H9 (cell line): ENCODE data around the gene B3GLCT. TPM values are rescaled to one million over a fixed set of nuclear protein-coding genes. Genes with fewer than 3 reads are reported as not detected.

Source experiments
- DNase-seq: peaks from one replicate; pipeline ENCODE4 v3.0.0-alpha.2; 2017
- H2AFZ ChIP-seq: one replicate; pipeline ENCODE4 v1.6.1; 2013; ENCODE audit warnings: mild to moderate bottlenecking, low read length, control low read depth, moderate library complexity
- H2AK5ac ChIP-seq: 2 replicates; pipeline ENCODE4 v1.6.1; 2013; ENCODE audit warnings: low read length, control low read depth, mixed read lengths; ENCODE audit not compliant: insufficient read length
- H2BK120ac ChIP-seq: one replicate; pipeline ENCODE4 v1.6.1; 2013; ENCODE audit warnings: low read depth, mild to moderate bottlenecking, low read length, control low read depth, inconsistent platforms; ENCODE audit not compliant: poor library complexity, severe bottlenecking
- H2BK12ac ChIP-seq: 2 replicates; pipeline ENCODE4 v1.6.1; 2013; ENCODE audit warnings: low read length, control low read depth, mixed read lengths, low read depth; ENCODE audit not compliant: insufficient read length
- H2BK15ac ChIP-seq: 2 replicates; pipeline ENCODE4 v1.6.1; 2013; ENCODE audit warnings: low read depth, low read length, control low read depth
- H2BK20ac ChIP-seq: one replicate; pipeline ENCODE4 v1.6.1; 2013; ENCODE audit warnings: low read depth, mild to moderate bottlenecking, low read length, control low read depth, inconsistent platforms; ENCODE audit not compliant: poor library complexity, severe bottlenecking
- H2BK5ac ChIP-seq: 2 replicates; pipeline ENCODE4 v1.6.1; 2013; ENCODE audit warnings: low read length, control low read depth, mixed read lengths; ENCODE audit not compliant: insufficient read length
- H3K14ac ChIP-seq: 2 replicates; pipeline ENCODE4 v1.6.1; 2013; ENCODE audit warnings: low read length, control low read depth; ENCODE audit not compliant: insufficient read depth
- H3K18ac ChIP-seq: 2 replicates; pipeline ENCODE4 v1.6.1; 2013; ENCODE audit warnings: low read depth, mild to moderate bottlenecking, mixed read lengths, low read length, control low read depth; ENCODE audit not compliant: insufficient read length
- H3K23ac ChIP-seq: 2 replicates; pipeline ENCODE4 v1.6.1; 2013; ENCODE audit warnings: low read length, control low read depth, mixed read lengths, low read depth; ENCODE audit not compliant: insufficient read length
- H3K23me2 ChIP-seq: 2 replicates; pipeline ENCODE4 v1.6.1; 2013; ENCODE audit warnings: low read depth, mild to moderate bottlenecking, mixed read lengths, low read length, control low read depth; ENCODE audit not compliant: insufficient read length, poor library complexity, severe bottlenecking
- H3K27ac ChIP-seq: 2 replicates; pipeline ENCODE4 v1.5.1; 2013; ENCODE audit warnings: low read length, control low read depth, mixed read lengths, low read depth; ENCODE audit not compliant: insufficient read length
- H3K27me3 ChIP-seq: 2 replicates; pipeline ENCODE4 v1.6.1; 2013; ENCODE audit warnings: low read length, control low read depth, inconsistent platforms; ENCODE audit not compliant: insufficient read depth
- H3K4ac ChIP-seq: 2 replicates; pipeline ENCODE4 v1.6.1; 2013; ENCODE audit warnings: low read depth, mild to moderate bottlenecking, control low read depth, inconsistent platforms, low read length, moderate library complexity
- H3K4me1 ChIP-seq: 2 replicates; pipeline ENCODE4 v1.6.1; 2013; ENCODE audit warnings: low read length, control low read depth, inconsistent platforms; ENCODE audit not compliant: insufficient read depth
- H3K4me2 ChIP-seq: 2 replicates; pipeline ENCODE4 v1.6.1; 2013; ENCODE audit warnings: low read length, control low read depth, mixed read lengths; ENCODE audit not compliant: insufficient read length, insufficient read depth
- H3K56ac ChIP-seq: 2 replicates; pipeline ENCODE4 v1.6.1; 2013; ENCODE audit warnings: low read depth, mild to moderate bottlenecking, mixed read lengths, low read length, control low read depth; ENCODE audit not compliant: insufficient read length
- H3K79me1 ChIP-seq: 2 replicates; pipeline ENCODE4 v1.6.1; 2013; ENCODE audit warnings: low read depth, mild to moderate bottlenecking, moderate library complexity, low read length, control low read depth, inconsistent platforms; ENCODE audit not compliant: insufficient read depth, poor library complexity, severe bottlenecking
- H3K79me2 ChIP-seq: 2 replicates; pipeline ENCODE4 v1.6.1; 2013; ENCODE audit warnings: low read length, control low read depth, inconsistent platforms; ENCODE audit not compliant: insufficient read depth
- H3K9ac ChIP-seq: 2 replicates; pipeline ENCODE4 v1.6.1; 2013; ENCODE audit warnings: low read length, control low read depth, mixed read lengths; ENCODE audit not compliant: insufficient read length; ENCODE audit errors: extremely low read depth
- H3K9me3 ChIP-seq: one replicate; pipeline ENCODE4 v1.6.1; 2013; ENCODE audit warnings: low read depth, low read length, inconsistent platforms; ENCODE audit not compliant: control insufficient read depth
- H3T11ph ChIP-seq: one replicate; pipeline ENCODE4 v1.6.1; 2013; ENCODE audit warnings: mild to moderate bottlenecking, low read length, control low read depth, inconsistent platforms
- H4K20me1 ChIP-seq: one replicate; pipeline ENCODE4 v1.6.1; 2013; ENCODE audit not compliant: control insufficient read depth, insufficient read length, insufficient read depth
- H4K5ac ChIP-seq: 2 replicates; pipeline ENCODE4 v1.6.1; 2013; ENCODE audit warnings: low read depth, mild to moderate bottlenecking, mixed read lengths, low read length, control low read depth; ENCODE audit not compliant: insufficient read length
- H4K8ac ChIP-seq: replicated peaks from 2 replicates; pipeline ENCODE4 v1.6.1; 2013; ENCODE audit warnings: low read length, control low read depth, mixed read lengths, low read depth; ENCODE audit not compliant: insufficient read length
- H4K91ac ChIP-seq: 2 replicates; pipeline ENCODE4 v1.6.1; 2013; ENCODE audit warnings: low read depth, mild to moderate bottlenecking, moderate library complexity, mixed read lengths, low read length, control low read depth; ENCODE audit not compliant: insufficient read length
- H3K27ac Mint-ChIP-seq, 3 experiments: 2 replicates in 2 of 3; 3 replicates in 1 of 3; pipeline ENCODE4 v1.8.0; 2020 to 2021; ENCODE audit warnings: mixed read lengths in 3 of 3, mild to moderate bottlenecking in 1 of 3, moderate library complexity in 1 of 3
- H3K27me3 Mint-ChIP-seq: 2 replicates; pipeline ENCODE4 v1.8.0; 2021; ENCODE audit warnings: low read depth, mild to moderate bottlenecking, moderate library complexity, mixed read lengths
- H3K36me3 Mint-ChIP-seq, 3 experiments: 2 replicates in 2 of 3; 3 replicates in 1 of 3; pipeline ENCODE4 v1.8.0; 2020 to 2021; ENCODE audit warnings: low read depth in 3 of 3, mixed read lengths in 3 of 3; ENCODE audit not compliant: insufficient read depth in 1 of 3
- H3K4me1 Mint-ChIP-seq, 2 experiments: 2 replicates each; pipeline ENCODE4 v1.8.0; 2020; ENCODE audit warnings: mixed read lengths in 2 of 2
- H3K4me3 Mint-ChIP-seq, 2 experiments: 2 replicates in 1 of 2; 3 replicates in 1 of 2; pipeline ENCODE4 v1.8.0; 2020 to 2021; ENCODE audit warnings: mild to moderate bottlenecking in 2 of 2, mixed read lengths in 2 of 2, moderate library complexity in 1 of 2
- H3K9me3 Mint-ChIP-seq, 2 experiments: 2 replicates in 1 of 2; 3 replicates in 1 of 2; pipeline ENCODE4 v1.8.0; 2020; ENCODE audit warnings: mild to moderate bottlenecking in 2 of 2, mixed read lengths in 2 of 2, moderate library complexity in 1 of 2
- WGBS: extraction: QIAGEN DNeasy Blood & Tissue Kit; methylation state at CpG from one replicate; pipeline ENCODE4 v1.1.7; 2013; ENCODE audit warnings: missing lambda C conversion rate, low lambda C conversion rate, mixed read lengths; ENCODE audit not compliant: insufficient read length; ENCODE audit errors: extremely low coverage; 5-methylcytosine and 5-hydroxymethylcytosine counted together
- total RNA-seq: library from RNA; stranded (reverse); gene quantifications from 2 replicates; pipeline ENCODE4 v1.2.1, GENCODE V29; 2021
- TF ChIP-seq, protein P1 (sequence below): fragments of 200-600 bp; sonication (generic); conservative IDR thresholded peaks from 3 replicates; pipeline ENCODE4 v1.8.0; 2021; ENCODE audit warnings: antibody characterized with exemption, mild to moderate bottlenecking

B3GLCT gene
- total RNA-seq, 1 experiment from 2014 or later = 5.4 TPM

DNA sequence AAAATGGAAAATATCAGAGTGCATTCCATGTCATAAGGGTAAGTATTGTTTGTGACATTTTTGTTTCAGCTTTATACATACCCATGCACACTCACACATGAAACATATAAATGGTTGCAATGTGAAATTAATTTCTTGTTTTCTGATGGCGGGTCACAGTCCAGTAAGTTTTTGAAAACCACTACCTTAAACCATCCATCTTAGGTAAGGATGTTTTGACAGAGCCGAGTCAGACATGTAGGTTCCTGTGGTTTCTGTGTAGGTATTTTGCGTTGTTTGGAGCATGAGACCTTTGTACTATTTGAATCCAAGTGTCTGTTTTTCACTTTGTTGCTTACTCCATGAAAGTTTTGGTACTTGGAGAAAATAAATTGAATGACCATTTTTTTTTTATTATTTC lies 121.7 kb downstream of the B3GLCT start:
- Histone ChIP-seq H3K4ac (no peak overlapping the region), H3K9me3 (no peaks in the 10 kb centered on the region), H3T11ph (no peak overlapping the region), H4K20me1 (no peaks in the 10 kb centered on the region), H4K5ac (no peak overlapping the region), H3K4me2 (no peak overlapping the region), H3K9ac (no peak overlapping the region), H3K27me3 (no peaks in the 10 kb centered on the region), H3K56ac (no peak overlapping the region), H2BK15ac (no peak overlapping the region), H3K14ac (no peak overlapping the region), H3K4me1 (no peaks in the 10 kb centered on the region; the same call in 1 of the 2 replicates), H3K23me2 (no peaks in the 10 kb centered on the region), H4K91ac (no peak overlapping the region), H2BK12ac (no peak overlapping the region), H2BK20ac (no peak overlapping the region), H3K79me2 (no peaks in the 10 kb centered on the region), H3K27ac (no peak overlapping the region), H3K23ac (no peak overlapping the region), H2BK120ac (no peak overlapping the region), H2BK5ac (no peak overlapping the region), H3K18ac (no peak overlapping the region), H3K79me1 (no peaks in the 10 kb centered on the region), H2AFZ (no peak overlapping the region), H2AK5ac (no peak overlapping the region), H4K8ac (no peak overlapping the region)
- H3K4me3 Mint-ChIP-seq = no peak overlapping the region
- H3K27ac Mint-ChIP-seq = no peak overlapping the region
- H3K27me3 Mint-ChIP-seq = no peaks in the 10 kb centered on the region
- peaks cover 0 to 8% of the 10 kb centered on the region in 2 experiments; a peak in 2 of 4 replicates for H3K4me1 Mint-ChIP-seq
- peaks cover 10 to 11% of the 10 kb centered on the region in 2 experiments; a peak in 4 of 5 replicates for H3K9me3 Mint-ChIP-seq
- peaks cover 7 to 14% (median 10%) of the 10 kb centered on the region in 3 experiments; a peak in 6 of 7 replicates for H3K36me3 Mint-ChIP-seq
- no peak for DNase-seq
- TF ChIP-seq, protein P1, sequence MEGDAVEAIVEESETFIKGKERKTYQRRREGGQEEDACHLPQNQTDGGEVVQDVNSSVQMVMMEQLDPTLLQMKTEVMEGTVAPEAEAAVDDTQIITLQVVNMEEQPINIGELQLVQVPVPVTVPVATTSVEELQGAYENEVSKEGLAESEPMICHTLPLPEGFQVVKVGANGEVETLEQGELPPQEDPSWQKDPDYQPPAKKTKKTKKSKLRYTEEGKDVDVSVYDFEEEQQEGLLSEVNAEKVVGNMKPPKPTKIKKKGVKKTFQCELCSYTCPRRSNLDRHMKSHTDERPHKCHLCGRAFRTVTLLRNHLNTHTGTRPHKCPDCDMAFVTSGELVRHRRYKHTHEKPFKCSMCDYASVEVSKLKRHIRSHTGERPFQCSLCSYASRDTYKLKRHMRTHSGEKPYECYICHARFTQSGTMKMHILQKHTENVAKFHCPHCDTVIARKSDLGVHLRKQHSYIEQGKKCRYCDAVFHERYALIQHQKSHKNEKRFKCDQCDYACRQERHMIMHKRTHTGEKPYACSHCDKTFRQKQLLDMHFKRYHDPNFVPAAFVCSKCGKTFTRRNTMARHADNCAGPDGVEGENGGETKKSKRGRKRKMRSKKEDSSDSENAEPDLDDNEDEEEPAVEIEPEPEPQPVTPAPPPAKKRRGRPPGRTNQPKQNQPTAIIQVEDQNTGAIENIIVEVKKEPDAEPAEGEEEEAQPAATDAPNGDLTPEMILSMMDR = no peak
- WGBS = no CpG with 5 or more reads among the region's 3 CpGs
